OCI-LY7 (cell line): ENCODE measurements around the gene FAM163A. TPM values are rescaled to one million over a fixed set of nuclear protein-coding genes. Genes with fewer than 3 reads are reported as not detected.

Experiments
- BruUV-seq: library from RNA; stranded (reverse); fragments of 400-500 nt; replicated peaks from 2 replicates; lab custom pipeline; 2021; lab: Mats Ljungman, UMichigan
- CTCF ChIA-PET: fragments of 300-600 bp; sonication (Branson Sonifier 250); formaldehyde crosslinking; loops from one replicate; lab custom pipeline; 2022; ENCODE audit warnings: antibody characterized with exemption; ENCODE audit not compliant: unreplicated experiment; lab: Charles Lee
- POLR2A ChIA-PET: fragments of 300-600 bp; sonication (Branson Sonifier 250); formaldehyde crosslinking; loops from one replicate; lab custom pipeline; 2022; ENCODE audit warnings: antibody characterized with exemption; lab: Charles Lee
- DNase-seq: peaks from one replicate; pipeline ENCODE4 v3.0.0-alpha.2; 2015; ENCODE audit warnings: low spot score
- H2AFZ ChIP-seq: fragments of 200-600 bp; sonication (generic), shearing (Covaris generic); 2 replicates; pipeline ENCODE4 v1.6.1; 2014; ENCODE audit warnings: mild to moderate bottlenecking, antibody characterized with exemption, low read length, moderate library complexity
- H3K27ac ChIP-seq: fragments of 200-600 bp; sonication (generic); 2 replicates; pipeline ENCODE4 v1.5.1; 2014; ENCODE audit warnings: mixed run types, low read depth, mild to moderate bottlenecking, moderate library complexity, low read length, inconsistent platforms; ENCODE audit not compliant: poor library complexity, severe bottlenecking
- H3K36me3 ChIP-seq: fragments of 200-600 bp; sonication (generic); 2 replicates; pipeline ENCODE4 v1.6.1; 2014; ENCODE audit warnings: mild to moderate bottlenecking, antibody characterized with exemption, low read length, moderate library complexity, mixed read lengths; ENCODE audit not compliant: insufficient read depth
- H3K4me1 ChIP-seq: fragments of 200-600 bp; sonication (generic); 2 replicates; pipeline ENCODE4 v1.5.1; 2014; ENCODE audit warnings: mild to moderate bottlenecking, low read length; ENCODE audit not compliant: insufficient read depth, poor library complexity, severe bottlenecking
- H3K4me2 ChIP-seq: fragments of 200-600 bp; sonication (generic); 2 replicates; pipeline ENCODE4 v1.6.1; 2014; ENCODE audit warnings: mild to moderate bottlenecking, low read length
- H3K4me3 ChIP-seq: fragments of 200-600 bp; sonication (generic); 2 replicates; pipeline ENCODE4 v1.5.1; 2014; ENCODE audit warnings: mild to moderate bottlenecking, low read depth, low read length; ENCODE audit not compliant: poor library complexity, severe bottlenecking
- H3K79me2 ChIP-seq: fragments of 200-600 bp; sonication (generic); 2 replicates; pipeline ENCODE4 v1.6.1; 2016; ENCODE audit warnings: low read depth, mild to moderate bottlenecking, low read length, moderate library complexity, mixed read lengths; ENCODE audit not compliant: insufficient read depth
- H3K9me2 ChIP-seq: fragments of 200-600 bp; sonication (generic); 2 replicates; pipeline ENCODE4 v1.6.1; 2016; ENCODE audit warnings: mild to moderate bottlenecking, low read length, mixed read lengths; ENCODE audit not compliant: insufficient read depth
- H3K9me3 ChIP-seq: fragments of 200-600 bp; sonication (generic); 2 replicates; pipeline ENCODE4 v1.6.1; 2014; ENCODE audit warnings: mild to moderate bottlenecking, mixed run types, low read length, mixed read lengths
- H4K20me1 ChIP-seq: fragments of 200-600 bp; sonication (generic); 2 replicates; pipeline ENCODE4 v1.6.1; 2014; ENCODE audit warnings: mild to moderate bottlenecking, antibody characterized with exemption, low read length, moderate library complexity, mixed read lengths; ENCODE audit not compliant: insufficient read depth
- EZH2phosphoT487 ChIP-seq: fragments of 200-600 bp; sonication (generic); IDR thresholded peaks from 2 replicates; pipeline ENCODE4 v1.6.1; 2018; ENCODE audit warnings: low read depth, borderline replicate concordance, mild to moderate bottlenecking, mixed run types, antibody characterized with exemption, low read length, moderate library complexity, mixed read lengths
- intact Hi-C: fragments of 100-400 bp; cut with micrococcal nuclease; formaldehyde crosslinking; loops from one replicate; pipeline ENCODE4 v1.10.0; 2022; ENCODE audit not compliant: unreplicated experiment
- total RNA-seq, 2 experiments: library from RNA; depleted of rRNA in 1 of 2; stranded (reverse); fragments of >200 nt in 1 of 2; shearing (Covaris generic) in 1 of 2; gene quantifications; 2 replicates each; pipeline ENCODE4 v1.2.3, GENCODE V29; 2014 to 2022
- TF ChIP-seq, protein P1 (sequence below): fragments of 200-600 bp; sonication (generic); conservative IDR thresholded peaks from 2 replicates; pipeline ENCODE4 v1.5.1; 2014; ENCODE audit warnings: mild to moderate bottlenecking, antibody characterized with exemption, low read length, moderate library complexity, mixed read lengths

FAM163A gene
- total RNA-seq, 2 experiments from 2014 or later, result not detected

DNA sequence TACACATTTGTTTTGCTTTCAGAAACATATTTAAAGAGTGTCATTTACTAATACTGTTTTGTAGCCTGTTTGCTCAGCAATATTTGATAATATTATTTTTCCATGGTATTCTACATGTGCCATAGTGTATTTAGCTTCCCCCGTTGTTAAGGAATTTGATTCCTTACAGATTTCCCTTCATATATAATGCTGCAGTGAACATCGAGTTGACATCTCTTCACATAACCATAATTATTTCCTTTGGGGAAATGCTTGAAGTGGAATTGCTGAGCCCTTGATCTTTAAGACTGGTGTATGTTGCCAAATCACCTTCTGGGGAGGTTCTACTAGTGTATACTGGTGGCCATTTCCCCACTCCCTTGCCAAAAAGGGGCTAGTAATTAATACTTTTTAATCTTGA, 42.6 kb downstream of the FAM163A start:
- H2AFZ ChIP-seq, result no peak overlapping the region
- no peaks in the 10 kb centered on the region for H4K20me1 ChIP-seq
- H3K9me2 ChIP-seq, result no peaks in the 10 kb centered on the region
- H3K4me1 ChIP-seq, result no peaks in the 10 kb centered on the region
- H3K4me3 ChIP-seq, result no peak overlapping the region
- DNase-seq, result no peak
- no peaks in the 10 kb centered on the region for H3K79me2 ChIP-seq
- H3K4me2 ChIP-seq, result no peak overlapping the region
- BruUV-seq, result no TSS peak
- H3K27ac ChIP-seq, result no peak overlapping the region
- intact Hi-C loops, result no loop called here
- ChIA-PET CTCF (no interaction called here), POLR2A (no interaction called here)
- no peaks in the 10 kb centered on the region for H3K9me3 ChIP-seq
- no peaks in the 10 kb centered on the region for H3K36me3 ChIP-seq
- TF ChIP-seq EZH2phosphoT487, result no peak
- TF ChIP-seq, protein P1, sequence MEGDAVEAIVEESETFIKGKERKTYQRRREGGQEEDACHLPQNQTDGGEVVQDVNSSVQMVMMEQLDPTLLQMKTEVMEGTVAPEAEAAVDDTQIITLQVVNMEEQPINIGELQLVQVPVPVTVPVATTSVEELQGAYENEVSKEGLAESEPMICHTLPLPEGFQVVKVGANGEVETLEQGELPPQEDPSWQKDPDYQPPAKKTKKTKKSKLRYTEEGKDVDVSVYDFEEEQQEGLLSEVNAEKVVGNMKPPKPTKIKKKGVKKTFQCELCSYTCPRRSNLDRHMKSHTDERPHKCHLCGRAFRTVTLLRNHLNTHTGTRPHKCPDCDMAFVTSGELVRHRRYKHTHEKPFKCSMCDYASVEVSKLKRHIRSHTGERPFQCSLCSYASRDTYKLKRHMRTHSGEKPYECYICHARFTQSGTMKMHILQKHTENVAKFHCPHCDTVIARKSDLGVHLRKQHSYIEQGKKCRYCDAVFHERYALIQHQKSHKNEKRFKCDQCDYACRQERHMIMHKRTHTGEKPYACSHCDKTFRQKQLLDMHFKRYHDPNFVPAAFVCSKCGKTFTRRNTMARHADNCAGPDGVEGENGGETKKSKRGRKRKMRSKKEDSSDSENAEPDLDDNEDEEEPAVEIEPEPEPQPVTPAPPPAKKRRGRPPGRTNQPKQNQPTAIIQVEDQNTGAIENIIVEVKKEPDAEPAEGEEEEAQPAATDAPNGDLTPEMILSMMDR, result no peak

DNA sequence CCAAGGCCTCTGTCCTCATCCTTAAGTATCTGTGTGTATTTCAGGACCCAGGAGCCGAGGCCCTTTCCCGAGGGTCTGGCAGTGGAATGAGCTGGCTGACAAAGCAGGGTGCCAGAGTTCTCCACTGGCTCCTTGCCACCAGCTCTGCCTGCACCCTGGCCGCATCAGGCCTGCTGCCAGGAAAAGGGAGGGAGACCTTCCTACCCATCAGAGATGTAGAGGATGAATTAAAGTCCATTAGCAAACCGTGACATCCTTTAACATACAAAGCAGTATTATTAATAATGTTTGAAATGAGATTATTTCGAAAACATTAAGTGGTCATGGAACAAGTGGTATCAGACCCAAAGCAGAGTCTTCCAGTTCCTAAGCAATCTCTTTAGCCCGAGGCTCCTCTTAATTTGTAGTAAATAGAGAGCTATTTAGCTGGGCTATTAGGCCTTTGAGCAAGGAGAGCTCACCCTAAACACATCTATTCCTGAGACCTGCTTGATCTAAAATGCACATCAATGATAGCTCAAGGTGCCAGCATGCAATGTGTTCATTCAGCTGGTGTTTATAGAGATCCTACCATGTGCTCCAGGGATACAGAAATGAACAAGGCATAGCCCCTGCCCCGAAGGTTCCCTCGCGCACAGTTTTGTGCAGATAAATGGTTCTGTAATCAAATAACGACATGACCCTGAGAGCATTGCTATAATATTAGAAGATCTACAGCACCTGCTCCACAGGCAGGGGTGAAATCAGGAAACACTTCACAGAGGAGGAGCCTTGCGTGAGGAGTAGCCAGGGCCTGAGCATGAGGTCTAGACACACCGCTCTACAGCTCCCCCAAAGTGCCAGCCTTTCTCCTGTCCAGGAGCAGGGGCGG, 44.0 kb downstream of the FAM163A start:
- no peak for DNase-seq

More for the DNA sequence above, 44.0 kb downstream of the FAM163A start:
- H3K4me1 ChIP-seq, result no peaks in the 10 kb centered on the region
- no peaks in the 10 kb centered on the region for H3K9me3 ChIP-seq
- no peak overlapping the region for H2AFZ ChIP-seq
- POLR2A ChIA-PET, result no interaction called here
- no peak overlapping the region for H3K4me2 ChIP-seq
- H3K4me3 ChIP-seq, result no peak overlapping the region
- no peak for TF ChIP-seq EZH2phosphoT487
- TF ChIP-seq, protein P1, result no peak
- CTCF ChIA-PET, result no interaction called here
- H3K36me3 ChIP-seq, result no peaks in the 10 kb centered on the region
- H4K20me1 ChIP-seq, result no peaks in the 10 kb centered on the region
- H3K79me2 ChIP-seq, result no peaks in the 10 kb centered on the region
- intact Hi-C loops, result no loop called here
- no peaks in the 10 kb centered on the region for H3K9me2 ChIP-seq
- H3K27ac ChIP-seq, result no peak overlapping the region
- no TSS peak for BruUV-seq
